K562 (cell line): ENCODE measurements around the gene PNPLA2. TPM values are rescaled to one million over a fixed set of nuclear protein-coding genes. Genes with fewer than 3 reads are reported as not detected.

Source experiments
- GATAD2A ChIP-seq: fragments of 450-650 bp; IDR thresholded peaks from 2 replicates; pipeline ENCODE4 v1.6.1; 2017
- GTF3C2 ChIP-seq: IDR thresholded peaks from 3 replicates; pipeline ENCODE4 v1.6.1; 2011; ENCODE audit warnings: borderline replicate concordance, mild to moderate bottlenecking, moderate library complexity; ENCODE audit not compliant: insufficient read length; ENCODE audit errors: extremely low read depth
- KAT8 ChIP-seq: fragments of 450-650 bp; IDR thresholded peaks from 2 replicates; pipeline ENCODE4 v1.6.1; 2016; ENCODE audit warnings: low read depth, mild to moderate bottlenecking
- KDM1A ChIP-seq, 2 experiments: fragments of 450-650 bp; IDR thresholded peaks; 2 replicates each; pipeline ENCODE4 v1.6.1; 2016; ENCODE audit warnings: mild to moderate bottlenecking in 2 of 2
- KLF6 ChIP-seq: fragments of 250-450 bp; sonication (Bioruptor Pico); IDR thresholded peaks from 2 replicates; pipeline ENCODE4 v1.4.0; 2020; ENCODE audit warnings: mild to moderate bottlenecking, moderate library complexity, borderline replicate concordance
- OTX1 ChIP-seq: fragments of 450-650 bp; formaldehyde crosslinking; IDR thresholded peaks from 2 replicates; pipeline ENCODE4 v1.4.0; 2022; ENCODE audit warnings: mild to moderate bottlenecking
- SIN3B ChIP-seq: fragments of 450-650 bp; IDR thresholded peaks from 2 replicates; pipeline ENCODE4 v1.6.1; 2017; ENCODE audit warnings: low read depth, mild to moderate bottlenecking, moderate library complexity
- SMC3 ChIP-seq: conservative IDR thresholded peaks from 2 replicates; pipeline ENCODE4 v1.6.1; 2011; ENCODE audit warnings: low read depth, low read length, improper control_type of control experiment; ENCODE audit not compliant: insufficient read depth
- SNIP1 ChIP-seq: fragments of 450-650 bp; IDR thresholded peaks from 2 replicates; pipeline ENCODE4 v1.7.1; 2017; ENCODE audit warnings: low read depth, mild to moderate bottlenecking
- TRIM24 ChIP-seq, 2 experiments: fragments of 450-650 bp; IDR thresholded peaks; 2 replicates each; pipeline ENCODE4 v1.6.1; 2016
- TSC22D4 ChIP-seq: fragments of 450-650 bp; IDR thresholded peaks from 2 replicates; pipeline ENCODE4 v1.6.1; 2016; ENCODE audit warnings: missing genetic modification characterization, missing biosample characterization, control low read depth
- ZNF239 ChIP-seq: fragments of 250-450 bp; sonication (Bioruptor Pico); IDR thresholded peaks from 2 replicates; pipeline ENCODE4 v1.4.0; 2020; ENCODE audit warnings: mild to moderate bottlenecking
- ZNF395 ChIP-seq: fragments of 200-800 bp; sonication (Bioruptor generic); IDR thresholded peaks from 2 replicates; pipeline ENCODE4 v1.6.1; 2017; ENCODE audit warnings: missing genetic modification characterization, missing compliant biosample characterization
- polyA plus RNA-seq, 8 experiments: library from polyadenylated mRNA; depleted of rRNA in 4 of 8; stranded (reverse) in 5 of 8; unstranded in 3 of 8; fragments of >200 nt; fragmentation: Nextera tagmentation in 2 of 8; fragmentation: Illumina TruSeq in 1 of 8; extraction: Ambion mirVana in 2 of 8; extraction: Trizol in 1 of 8; gene quantifications; 2 replicates each; pipeline versions ENCODE4 v1.2.1 to v1.2.3, GENCODE V29; 2011 to 2014; ENCODE audit warnings: inconsistent platforms in 1 of 8, missing spikeins in 1 of 8
- total RNA-seq, 7 experiments: library from RNA; depleted of rRNA in 6 of 7; stranded (reverse); fragments of >200 nt in 6 of 7; fragmentation: Illumina TruSeq in 2 of 7; extraction: Trizol in 2 of 7; gene quantifications; 2 replicates each; pipeline versions ENCODE4 v1.2.1 to v1.2.3, GENCODE V29; 2011 to 2021; ENCODE audit warnings: low replicate concordance in 1 of 7
- TF ChIP-seq, protein P1 (sequence below): fragments of 200-600 bp; sonication (generic); IDR thresholded peaks from one replicate; pipeline ENCODE4 v1.6.1; 2012; ENCODE audit warnings: mild to moderate bottlenecking, low read depth, low read length, inconsistent platforms

Gene PNPLA2
- total and polyA plus RNA-seq, 9 of the 15 experiments (the other 6 are each of a cell fraction or from before 2014, with no cell fraction given), result 0.39 to 87.1 (median 8.4) TPM

GRCh38 chr11:832529-833113 is 13.9 kb downstream of the PNPLA2 start, which contains the start of gene CD151 (continued):
- TF ChIP-seq, protein P1, sequence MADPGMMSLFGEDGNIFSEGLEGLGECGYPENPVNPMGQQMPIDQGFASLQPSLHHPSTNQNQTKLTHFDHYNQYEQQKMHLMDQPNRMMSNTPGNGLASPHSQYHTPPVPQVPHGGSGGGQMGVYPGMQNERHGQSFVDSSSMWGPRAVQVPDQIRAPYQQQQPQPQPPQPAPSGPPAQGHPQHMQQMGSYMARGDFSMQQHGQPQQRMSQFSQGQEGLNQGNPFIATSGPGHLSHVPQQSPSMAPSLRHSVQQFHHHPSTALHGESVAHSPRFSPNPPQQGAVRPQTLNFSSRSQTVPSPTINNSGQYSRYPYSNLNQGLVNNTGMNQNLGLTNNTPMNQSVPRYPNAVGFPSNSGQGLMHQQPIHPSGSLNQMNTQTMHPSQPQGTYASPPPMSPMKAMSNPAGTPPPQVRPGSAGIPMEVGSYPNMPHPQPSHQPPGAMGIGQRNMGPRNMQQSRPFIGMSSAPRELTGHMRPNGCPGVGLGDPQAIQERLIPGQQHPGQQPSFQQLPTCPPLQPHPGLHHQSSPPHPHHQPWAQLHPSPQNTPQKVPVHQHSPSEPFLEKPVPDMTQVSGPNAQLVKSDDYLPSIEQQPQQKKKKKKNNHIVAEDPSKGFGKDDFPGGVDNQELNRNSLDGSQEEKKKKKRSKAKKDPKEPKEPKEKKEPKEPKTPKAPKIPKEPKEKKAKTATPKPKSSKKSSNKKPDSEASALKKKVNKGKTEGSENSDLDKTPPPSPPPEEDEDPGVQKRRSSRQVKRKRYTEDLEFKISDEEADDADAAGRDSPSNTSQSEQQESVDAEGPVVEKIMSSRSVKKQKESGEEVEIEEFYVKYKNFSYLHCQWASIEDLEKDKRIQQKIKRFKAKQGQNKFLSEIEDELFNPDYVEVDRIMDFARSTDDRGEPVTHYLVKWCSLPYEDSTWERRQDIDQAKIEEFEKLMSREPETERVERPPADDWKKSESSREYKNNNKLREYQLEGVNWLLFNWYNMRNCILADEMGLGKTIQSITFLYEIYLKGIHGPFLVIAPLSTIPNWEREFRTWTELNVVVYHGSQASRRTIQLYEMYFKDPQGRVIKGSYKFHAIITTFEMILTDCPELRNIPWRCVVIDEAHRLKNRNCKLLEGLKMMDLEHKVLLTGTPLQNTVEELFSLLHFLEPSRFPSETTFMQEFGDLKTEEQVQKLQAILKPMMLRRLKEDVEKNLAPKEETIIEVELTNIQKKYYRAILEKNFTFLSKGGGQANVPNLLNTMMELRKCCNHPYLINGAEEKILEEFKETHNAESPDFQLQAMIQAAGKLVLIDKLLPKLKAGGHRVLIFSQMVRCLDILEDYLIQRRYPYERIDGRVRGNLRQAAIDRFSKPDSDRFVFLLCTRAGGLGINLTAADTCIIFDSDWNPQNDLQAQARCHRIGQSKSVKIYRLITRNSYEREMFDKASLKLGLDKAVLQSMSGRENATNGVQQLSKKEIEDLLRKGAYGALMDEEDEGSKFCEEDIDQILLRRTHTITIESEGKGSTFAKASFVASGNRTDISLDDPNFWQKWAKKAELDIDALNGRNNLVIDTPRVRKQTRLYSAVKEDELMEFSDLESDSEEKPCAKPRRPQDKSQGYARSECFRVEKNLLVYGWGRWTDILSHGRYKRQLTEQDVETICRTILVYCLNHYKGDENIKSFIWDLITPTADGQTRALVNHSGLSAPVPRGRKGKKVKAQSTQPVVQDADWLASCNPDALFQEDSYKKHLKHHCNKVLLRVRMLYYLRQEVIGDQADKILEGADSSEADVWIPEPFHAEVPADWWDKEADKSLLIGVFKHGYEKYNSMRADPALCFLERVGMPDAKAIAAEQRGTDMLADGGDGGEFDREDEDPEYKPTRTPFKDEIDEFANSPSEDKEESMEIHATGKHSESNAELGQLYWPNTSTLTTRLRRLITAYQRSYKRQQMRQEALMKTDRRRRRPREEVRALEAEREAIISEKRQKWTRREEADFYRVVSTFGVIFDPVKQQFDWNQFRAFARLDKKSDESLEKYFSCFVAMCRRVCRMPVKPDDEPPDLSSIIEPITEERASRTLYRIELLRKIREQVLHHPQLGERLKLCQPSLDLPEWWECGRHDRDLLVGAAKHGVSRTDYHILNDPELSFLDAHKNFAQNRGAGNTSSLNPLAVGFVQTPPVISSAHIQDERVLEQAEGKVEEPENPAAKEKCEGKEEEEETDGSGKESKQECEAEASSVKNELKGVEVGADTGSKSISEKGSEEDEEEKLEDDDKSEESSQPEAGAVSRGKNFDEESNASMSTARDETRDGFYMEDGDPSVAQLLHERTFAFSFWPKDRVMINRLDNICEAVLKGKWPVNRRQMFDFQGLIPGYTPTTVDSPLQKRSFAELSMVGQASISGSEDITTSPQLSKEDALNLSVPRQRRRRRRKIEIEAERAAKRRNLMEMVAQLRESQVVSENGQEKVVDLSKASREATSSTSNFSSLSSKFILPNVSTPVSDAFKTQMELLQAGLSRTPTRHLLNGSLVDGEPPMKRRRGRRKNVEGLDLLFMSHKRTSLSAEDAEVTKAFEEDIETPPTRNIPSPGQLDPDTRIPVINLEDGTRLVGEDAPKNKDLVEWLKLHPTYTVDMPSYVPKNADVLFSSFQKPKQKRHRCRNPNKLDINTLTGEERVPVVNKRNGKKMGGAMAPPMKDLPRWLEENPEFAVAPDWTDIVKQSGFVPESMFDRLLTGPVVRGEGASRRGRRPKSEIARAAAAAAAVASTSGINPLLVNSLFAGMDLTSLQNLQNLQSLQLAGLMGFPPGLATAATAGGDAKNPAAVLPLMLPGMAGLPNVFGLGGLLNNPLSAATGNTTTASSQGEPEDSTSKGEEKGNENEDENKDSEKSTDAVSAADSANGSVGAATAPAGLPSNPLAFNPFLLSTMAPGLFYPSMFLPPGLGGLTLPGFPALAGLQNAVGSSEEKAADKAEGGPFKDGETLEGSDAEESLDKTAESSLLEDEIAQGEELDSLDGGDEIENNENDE, result no peak
- peak; percentile 41; the same call in 1 of the 2 replicates for TF ChIP-seq GATAD2A
- no peak for TF ChIP-seq TSC22D4
- TF ChIP-seq KAT8, result no peak
- TF ChIP-seq SNIP1, result no peak
- no peak for TF ChIP-seq SMC3
- TF ChIP-seq OTX1 (CRISPR knock-in tag), result no peak
- no peak for TF ChIP-seq ZNF395 (CRISPR knock-in tag)
- no peak for TF ChIP-seq KLF6 (CRISPR knock-in tag)
- TF ChIP-seq GTF3C2, result no peak
- TF ChIP-seq SIN3B, result no peak
- TF ChIP-seq ZNF239, result no peak
- no peak for TF ChIP-seq KDM1A (IDR thresholded peaks at IDR 0.05)
- no peak for TF ChIP-seq TRIM24 (IDR thresholded peaks at IDR 0.05)
